Nucleus accumbens (tissue), 56 donors: ENCODE results near the gene POLRMT.

Experiments
- DNase-seq, 56 donors: peaks; one replicate each; lab custom pipeline; 2025; lab: John Stamatoyannopoulos, UW

The POLRMT gene

DNA sequence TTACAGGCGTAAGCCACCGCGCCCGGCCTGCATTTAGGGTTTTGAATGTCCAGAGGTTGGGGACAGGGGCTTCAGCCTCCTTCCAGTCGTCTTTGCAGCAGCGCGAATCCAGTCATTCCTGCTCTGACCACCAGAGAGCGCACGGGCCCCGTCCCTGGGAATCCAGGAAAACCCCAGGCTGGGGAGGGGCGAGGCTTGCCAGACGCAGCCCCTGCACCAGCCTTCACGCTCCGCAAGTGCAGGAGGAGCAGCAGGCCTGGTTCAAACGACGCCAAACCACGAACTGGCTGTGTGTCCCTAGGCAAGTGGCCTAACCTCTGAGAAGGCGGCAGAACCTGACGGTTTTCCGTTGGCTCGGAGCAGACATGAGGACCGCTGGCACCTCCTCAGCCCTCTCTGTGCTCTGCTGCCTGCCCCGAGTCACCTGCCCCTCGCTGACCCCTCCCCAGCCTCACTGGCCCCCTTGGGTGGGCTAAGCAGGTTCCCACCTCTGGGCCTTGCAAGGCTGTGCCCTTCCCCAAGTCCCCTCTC is 31.6 kb upstream of the POLRMT start:
- DNase-seq: peak in 54 of 56 donors; percentile 13 to 89 (median 66)

DNA sequence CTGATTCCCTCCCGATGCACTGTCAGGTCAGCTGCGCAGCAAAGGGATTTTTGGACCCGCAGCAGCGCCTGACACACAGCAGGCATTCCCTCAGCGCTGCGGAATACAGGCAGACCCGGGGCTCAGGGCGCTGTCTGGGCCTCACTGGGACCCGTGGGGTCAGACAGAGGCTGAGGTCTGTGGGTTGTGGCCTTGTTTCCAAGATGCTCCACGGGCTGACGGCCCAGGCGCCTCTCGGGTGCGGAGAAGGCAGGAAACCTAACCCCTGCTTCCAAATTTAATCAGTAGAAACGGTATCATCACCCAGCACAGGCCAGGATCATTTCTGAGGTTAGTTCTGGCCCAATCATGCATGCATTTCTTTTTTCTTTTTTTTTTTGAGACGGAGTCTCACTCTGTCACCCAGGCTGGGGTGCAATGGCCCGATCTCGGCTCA is 30.4 kb upstream of the POLRMT start:
- peak in 2 of 56 donors; percentile 54 to 55 for DNase-seq

DNA sequence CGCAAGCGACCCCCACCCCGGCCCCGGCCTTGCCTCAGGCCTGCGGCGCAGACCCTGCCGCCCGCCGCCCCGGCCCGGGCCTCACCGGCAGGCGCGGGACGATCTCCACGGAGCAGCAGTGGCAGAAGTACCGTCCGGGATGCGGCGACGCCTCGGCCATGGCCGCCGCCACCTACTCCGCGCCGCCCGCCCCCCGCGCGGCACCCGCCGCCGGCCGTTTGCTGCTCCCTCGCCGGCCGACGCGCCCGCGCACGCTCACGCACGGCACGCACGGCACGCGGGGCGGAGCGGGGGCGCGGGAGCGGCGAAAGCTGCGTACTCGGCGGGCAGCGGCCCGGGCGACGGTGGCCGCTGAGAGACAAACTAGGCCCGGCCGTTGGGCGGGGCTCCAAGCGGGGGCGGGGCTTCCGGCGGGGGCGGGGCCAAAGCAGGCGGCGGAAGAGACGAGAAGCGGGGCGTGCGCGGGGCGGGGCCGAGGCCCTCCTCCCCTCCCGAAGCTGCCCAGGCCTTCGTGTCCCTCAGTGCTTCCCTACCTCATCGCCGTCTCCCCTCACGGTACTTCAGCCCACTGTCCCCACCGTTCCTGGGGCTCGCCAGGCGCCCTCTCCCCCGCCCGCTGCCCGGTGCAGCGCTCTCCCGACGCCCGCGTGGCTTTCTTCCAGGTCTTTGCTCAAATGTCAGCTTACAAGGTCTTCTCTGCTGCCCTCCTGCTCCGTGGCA is 29.8 kb upstream of the POLRMT start, which contains the start of gene RNF126:
TSS of gene RNF126 (minus strand) at position 253 of the 720 bp plus-strand sequence. CDS start at position 160, 93 bp downstream.
- DNase-seq: peak in 55 of 56 donors; percentile 52 to 93 (median 87)

DNA sequence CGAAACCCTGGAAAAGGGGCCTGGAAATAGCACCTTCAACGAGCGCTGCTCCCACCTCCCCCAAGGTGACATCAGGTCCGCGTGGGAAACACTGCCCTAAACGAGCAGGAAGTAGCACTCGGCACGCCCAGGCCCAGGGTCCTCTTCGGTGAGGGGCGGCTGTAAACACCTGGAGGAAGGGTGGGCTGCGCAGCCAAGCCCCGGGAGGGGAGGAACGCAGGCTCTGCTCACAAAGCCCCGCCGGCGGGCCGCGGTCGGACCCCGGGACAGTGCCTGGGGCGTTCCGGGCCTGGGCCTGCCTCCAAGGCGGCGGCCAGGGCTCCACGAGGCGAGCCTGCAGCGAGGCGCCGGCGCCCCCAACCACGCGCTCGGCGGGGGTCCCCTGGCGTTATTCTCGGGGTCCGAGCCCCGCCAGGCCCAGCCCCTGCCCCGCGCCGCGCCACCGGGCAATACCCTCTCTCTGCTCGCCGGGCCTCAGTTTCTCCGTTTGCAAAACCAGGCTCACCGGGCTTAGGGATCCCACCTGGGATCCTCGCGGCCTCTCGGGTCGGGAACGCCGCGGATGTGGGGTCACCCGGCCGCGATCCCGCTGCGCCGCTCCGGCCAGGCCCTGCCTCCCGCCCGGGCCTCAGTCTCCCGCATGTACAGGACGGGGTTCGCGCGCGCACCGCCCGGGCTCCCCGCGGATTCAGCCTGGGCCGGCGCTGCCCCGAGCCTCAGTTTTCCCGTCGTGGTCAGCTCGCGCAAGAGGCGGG is 29.0 kb upstream of the POLRMT start:
- peak in 1 of 56 donors; percentile 29 for DNase-seq

DNA sequence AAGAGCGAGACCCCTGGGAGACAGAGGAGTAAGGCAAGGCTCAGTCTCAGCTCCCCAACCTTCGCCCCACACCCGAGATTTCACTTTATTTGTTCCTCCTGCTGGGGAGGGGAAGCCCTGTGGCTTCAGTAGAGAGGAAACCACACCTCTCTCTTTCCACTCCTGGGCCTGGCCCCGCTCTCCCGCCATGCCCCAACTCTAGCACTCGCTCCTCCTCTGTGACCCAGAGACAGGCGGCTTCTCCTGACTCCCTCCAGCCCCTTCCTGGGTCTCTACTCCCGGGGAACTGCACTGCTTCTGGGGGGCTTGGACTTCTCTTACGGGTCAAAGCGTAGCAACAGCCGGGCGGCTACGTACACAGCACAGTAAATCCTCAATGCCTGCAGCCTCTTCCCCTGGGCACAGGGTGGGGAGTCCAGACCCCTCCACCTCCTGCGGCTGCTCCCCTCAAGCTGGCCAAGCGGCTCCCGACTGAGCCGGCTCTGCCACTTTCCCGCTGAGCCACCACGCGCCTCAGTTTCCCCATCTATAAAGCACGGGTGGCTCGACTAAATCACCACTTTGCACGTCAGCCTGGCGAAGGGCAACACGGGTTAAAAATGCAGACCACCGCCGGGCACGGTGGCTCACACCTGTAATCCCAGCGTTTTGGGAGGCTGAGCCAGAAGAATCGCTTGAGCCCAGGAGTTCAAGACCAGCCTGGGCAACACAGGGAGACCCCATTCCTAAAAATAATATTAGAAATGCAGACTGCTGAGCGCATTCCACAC is 28.3 kb upstream of the POLRMT start:
- DNase-seq: no peak

DNA sequence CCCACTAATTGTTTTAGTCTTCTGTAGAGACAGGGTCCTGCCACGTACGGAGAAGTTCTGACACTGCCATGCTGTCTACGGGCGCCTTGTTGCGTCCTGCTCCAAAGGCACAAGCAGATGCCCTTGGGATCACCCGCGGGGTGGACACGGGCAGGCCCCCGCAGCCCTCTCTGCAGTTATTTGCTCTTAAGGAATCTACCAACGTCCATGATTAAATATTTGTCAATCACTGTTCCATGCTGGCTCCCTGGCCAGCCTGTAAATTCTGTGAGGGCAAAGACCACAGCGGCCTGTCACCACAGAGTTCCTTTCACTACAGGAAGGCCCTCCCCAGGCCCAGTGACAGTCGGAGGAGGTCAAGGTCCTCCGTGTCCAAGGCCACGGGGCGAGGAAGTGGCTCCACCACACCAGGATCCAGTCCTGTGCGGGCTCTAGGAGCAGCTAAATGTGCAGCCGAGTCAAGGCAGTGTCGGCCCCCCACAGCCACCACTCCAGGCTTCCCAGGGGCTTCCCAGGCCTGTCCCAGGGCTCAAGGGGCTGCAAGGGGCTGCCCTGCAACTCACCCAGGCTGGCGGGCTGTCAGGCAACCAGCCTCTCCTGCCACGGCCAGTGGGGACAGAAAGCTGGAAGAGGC is 27.6 kb upstream of the POLRMT start:
- no peak for DNase-seq

DNA sequence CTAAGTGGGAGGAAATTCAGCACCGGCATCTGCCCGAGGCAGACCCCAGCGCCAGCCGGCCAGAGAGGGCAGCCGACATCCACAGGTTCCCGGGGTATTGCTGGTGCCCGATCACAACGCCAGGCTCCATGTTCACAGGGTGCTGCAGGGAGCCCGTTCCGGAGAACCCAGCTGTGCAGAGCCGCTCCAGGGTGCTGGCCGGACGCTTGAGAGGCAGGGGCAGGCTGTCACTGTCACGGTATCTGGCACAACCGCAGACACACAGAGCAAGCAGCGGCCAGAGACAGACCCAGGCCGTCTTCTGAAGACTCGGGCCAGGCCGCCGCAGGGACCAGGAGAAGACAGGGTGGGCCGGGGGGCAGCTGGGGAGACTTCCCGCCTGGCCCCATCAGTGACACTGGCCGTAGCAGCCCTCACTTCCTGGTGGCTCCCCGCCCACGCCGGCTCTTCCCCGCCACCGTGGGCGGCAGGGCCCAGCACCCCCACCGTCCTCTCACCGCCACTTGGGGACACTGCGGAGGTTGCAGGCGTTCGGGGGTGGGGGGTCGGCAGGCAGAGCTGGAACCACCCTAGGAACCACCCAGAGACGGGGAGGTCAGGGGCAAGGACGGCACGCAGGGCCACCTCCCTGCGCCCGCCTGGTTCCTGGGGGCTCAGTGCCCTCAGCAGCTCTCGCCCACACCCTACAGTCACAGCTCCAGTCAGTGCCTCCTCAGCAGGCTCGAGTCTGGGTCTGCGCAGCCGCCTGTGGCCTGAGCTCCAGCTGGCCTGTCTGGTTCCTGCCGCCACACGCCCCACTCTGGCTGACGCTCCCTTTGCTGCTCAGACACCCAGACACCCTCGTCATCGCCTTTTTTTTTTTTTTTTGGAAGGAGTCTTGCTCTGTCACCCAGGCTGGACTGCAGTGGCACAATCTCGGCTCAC is 25.8 kb upstream of the POLRMT start:
- peak in 1 of 56 donors; percentile 7 for DNase-seq

DNA sequence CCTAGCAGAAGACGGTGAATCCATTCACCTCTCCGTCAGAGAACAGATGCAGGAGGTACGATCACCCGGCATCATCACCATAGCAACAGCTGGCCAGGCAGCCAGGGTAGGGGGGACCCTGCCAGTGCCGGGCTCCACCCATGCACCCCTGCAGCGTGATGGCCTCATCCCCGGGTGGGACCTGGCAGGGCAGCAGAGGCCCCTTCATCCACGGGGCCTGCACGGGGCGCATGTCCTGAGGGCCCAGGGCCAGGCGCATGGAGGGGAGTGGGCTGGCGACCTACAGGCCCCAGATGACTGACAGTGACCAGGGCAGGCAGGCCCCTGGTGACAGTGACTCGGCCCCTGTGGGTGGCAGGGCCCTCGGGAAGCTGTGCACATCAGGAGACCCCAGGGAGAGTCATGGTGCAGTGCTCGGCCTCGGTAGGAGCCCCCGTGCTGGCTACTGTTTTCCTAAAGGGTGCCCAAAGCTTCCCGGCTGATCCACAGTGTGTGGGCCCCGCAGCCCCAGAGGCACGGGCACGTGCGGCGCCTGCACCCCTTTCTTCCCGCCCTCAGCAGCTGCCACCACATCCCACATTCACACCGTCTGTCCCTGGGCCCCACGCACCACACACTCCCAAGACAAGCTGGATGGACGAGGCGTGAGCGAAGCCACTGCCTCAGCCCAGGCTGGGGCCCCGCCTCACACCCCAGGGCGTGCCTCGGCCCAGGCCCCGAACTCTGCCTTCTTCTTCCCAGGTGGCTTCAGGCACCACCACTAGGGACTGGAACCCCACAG is 24.9 kb upstream of the POLRMT start:
- DNase-seq: no peak

DNA sequence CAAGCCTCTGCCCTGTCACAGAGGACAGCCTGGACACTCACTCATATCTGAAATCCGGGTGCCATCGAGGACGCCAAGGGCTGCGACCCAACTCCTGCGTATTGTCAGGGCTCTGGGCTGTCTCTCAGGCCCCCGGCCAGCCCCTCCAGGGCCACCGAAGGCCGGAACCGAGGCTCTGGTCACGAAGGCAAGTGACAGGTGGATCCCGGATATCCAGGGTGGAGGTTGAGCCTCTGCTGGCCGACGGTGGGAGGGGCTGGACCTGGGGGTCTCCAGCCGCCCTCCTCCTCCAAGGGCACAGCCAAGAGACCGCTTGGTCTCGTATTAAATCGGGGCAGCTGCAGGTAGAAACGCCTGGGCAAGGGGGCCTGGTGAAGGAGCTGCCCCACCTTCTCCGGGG is 24.3 kb upstream of the POLRMT start:
- DNase-seq: no peak

DNA sequence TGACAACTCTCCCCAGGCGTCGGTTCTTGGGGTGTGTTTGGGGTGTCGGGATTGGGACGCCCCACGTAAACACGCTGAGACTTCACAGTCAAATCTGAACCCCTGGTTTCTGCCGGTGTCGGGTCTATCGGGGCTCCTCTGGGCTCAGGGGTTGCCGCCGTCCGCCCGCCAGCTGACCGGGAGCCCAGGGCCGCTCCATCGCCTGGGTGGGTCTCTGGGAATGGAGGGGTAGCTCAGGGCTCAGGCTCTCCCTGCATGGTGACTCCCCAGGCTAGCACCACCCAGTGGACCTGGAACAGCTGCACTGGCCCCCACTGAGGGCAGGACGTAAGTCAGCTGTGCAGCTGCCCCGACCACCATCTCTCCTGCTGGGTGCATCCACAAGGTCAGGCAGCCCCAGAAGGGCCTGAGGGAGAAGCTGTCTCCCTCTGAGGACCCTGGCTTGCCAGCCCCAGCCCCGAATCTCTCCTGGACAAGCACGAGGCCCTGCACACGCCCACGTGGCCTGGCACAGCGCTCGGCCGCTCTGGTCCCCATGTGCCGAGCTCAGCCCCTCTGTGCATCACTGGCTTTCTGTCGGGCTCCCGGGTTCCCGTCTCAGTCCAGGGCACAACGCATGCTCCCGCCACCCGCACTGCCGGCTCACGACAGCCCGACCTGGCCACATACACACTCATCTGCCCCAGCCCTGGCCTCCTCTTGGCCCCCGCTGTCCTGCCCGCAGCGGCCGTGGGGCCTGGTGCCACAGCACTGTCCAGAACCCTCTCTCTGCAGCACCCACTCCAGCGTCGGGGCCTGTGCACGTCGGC is 23.6 kb upstream of the POLRMT start:
- DNase-seq: no peak

DNA sequence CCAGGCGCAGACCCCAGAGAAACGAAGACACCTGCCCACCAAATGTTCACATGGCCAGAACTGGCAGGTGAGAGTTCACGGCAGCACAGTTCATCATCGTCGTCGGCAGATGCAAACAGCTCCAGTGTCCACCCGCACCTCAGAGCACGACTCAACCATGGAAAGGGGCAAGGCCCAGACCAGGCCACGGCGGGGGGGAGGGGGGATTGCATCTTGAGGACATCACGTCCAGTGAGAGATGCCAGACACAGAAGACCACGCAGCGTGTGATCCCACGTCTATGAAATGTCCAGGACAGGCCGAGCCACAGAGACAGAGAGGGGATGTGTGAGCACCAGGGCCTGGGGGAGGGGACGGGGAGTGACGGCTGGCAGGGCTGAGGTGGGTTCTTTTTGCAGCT is 22.4 kb upstream of the POLRMT start:
- no peak for DNase-seq

DNA sequence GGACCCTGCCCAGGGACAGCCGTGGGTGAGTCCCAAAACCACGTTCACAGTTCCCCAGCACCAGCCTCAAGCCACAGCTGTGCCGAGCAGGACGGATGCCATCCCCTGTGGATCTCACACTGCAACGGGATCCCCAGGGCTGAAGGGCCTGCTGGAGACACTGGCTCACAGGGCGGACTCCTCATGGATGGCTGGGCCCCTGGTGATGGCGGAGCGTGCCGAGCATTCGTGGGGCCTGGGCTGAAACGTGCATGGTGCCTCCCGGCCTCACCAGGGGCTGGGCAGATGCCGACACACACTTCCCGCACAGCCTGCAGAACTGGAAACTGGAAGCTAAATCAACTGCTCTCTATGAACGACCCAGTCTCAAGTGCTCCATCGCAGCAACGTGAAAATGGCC is 20.1 kb upstream of the POLRMT start:
- no peak for DNase-seq

DNA sequence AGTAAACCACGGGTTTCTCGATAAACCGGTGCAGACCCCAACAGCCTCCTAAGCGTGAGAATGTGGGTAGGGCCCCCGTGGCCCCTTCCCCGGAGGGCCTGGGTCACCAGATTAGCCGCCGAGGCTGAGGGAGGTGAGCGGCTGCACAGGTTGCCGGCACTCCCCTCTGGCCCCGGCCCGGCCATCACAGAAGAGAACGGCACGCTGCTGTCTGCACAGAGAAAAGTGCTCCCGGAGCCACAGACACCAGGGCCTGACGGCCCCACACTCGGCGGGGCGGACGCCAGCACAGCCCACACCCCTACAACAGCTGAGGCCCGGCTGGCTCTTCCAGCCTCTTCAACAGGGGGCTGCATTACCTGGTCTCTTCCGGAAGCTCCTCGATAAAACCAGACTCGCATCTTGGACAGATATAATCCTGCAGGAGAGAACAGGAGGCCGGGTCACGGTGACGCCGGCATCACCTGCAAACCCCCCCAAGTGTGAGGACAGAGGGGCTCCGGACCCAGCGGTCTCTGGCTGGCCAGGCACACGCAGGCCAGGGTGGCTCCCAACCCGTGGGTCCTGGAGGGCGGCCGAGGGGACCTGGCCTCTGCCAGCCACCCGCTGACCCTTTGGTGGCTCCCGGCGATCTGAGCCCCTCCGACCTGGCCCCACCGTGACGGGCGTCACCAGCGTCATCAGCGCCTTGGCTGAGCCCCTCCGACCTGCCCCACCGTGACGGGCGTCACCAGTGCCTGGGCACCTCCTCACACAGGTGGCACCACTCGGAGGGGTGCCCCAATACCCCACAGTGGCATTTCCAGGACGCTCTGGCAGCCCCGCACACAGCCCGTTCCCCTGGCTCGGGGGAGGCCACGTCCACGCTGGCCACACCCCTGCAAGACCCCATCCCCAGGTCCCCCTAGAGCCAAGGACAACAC is 19.4 kb upstream of the POLRMT start:
- DNase-seq: no peak

DNA sequence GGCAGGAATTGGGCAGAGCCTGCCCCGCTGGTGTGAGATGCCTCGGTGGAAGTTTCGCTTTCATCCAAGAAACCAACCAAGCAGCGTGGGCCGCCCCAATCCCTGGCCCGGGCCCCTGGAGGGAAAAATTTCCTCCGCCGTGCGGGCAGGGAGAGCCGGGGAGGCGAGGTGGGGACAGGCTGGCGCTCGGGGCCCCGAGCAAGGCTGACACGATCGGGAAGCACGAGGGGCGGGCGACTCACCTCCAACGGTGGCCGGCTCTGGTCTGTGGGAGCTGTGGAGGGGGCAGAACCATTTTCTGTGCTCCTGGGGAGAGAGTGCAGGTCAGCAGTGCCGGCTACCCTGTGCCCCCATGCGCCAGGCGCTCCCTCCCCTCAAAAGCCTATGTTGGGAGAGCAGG is 18.7 kb upstream of the POLRMT start:
- no peak for DNase-seq

DNA sequence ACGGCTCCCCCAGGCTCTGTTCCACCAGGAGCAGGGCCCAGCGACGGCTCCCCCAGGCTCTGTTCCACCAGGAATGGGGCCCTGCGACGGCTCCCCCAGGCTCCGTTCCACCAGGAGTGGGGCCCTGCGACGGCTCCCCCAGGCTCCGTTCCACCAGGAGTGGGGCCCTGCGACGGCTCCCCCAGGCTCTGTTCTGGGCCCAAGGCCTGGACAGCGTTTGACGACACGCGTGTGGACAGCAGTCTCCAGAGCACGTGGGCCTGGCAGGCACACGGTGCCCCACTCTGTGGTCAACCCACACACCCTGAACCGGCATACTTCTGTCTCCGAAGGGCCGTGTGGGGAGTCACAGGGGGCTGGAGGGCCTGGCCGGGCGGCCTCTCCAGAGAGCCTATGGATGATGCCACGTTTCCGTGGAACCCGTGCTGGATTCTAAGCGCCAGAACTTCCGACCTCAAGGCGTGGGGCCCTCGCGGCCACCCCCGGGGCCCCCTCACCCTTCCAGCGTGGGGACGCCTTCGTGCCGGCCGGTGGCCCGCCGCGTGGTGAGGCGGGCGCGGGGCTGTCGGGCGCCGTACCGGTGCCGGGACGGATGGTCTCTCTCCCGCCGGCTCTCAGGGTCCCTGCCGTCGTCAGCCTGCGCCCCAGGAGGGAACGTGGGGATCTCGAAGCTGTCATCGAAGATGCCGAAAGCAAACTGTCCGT is 17.9 kb upstream of the POLRMT start:
- DNase-seq: no peak

DNA sequence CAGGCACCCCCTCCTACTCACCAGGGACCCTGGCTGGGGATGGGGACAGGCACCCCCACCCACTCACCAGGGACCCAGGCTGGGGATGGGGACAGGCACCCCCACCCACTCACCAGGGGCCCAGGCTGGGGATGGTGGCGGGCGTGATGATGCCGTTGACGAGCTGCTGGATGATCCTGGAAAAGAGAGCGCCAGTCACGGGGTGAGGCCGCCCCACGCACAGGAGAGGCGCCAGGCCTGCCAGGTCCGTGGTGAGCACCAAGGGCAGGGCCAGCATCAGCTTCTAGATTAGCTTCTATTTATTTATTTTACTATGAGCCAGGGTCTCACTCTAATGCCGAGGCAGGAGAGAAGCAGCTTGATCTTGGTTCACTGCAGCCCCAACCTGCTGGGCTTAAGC is 16.8 kb upstream of the POLRMT start:
- DNase-seq: no peak
